Uterus (tissue), 4 donors: ENCODE results near the gene AGBL4. TPM values are rescaled to one million over a fixed set of nuclear protein-coding genes. Genes with fewer than 3 reads are reported as not detected.
"Not testable (repeated sequence)": the region's sequence is repeated elsewhere in the genome, so short reads cannot be mapped to it uniquely, and the experiment has no call there.

Experiments used
- DNase-seq, 2 donors: peaks; one replicate each; pipeline ENCODE4 v3.0.0-alpha.2; 2019 to 2020
- H3K27ac ChIP-seq, 2 donors: fragments of 200-600 bp; sonication (generic); 1 replicate in 1 of 2; 2 replicates in 1 of 2; pipeline ENCODE4 v1.5.1; 2016 to 2018
- H3K27me3 ChIP-seq, 2 donors: fragments of 200-600 bp; sonication (generic); one replicate each; pipeline ENCODE4 v1.5.1; 2018 to 2019; ENCODE audit warnings: control low read depth in 1 of 2
- H3K36me3 ChIP-seq, 2 donors: fragments of 200-600 bp; sonication (generic); one replicate each; pipeline ENCODE4 v1.5.1; 2019; ENCODE audit warnings: control low read depth in 1 of 2
- H3K4me1 ChIP-seq, 2 donors: fragments of 200-600 bp; sonication (generic); one replicate each; pipeline ENCODE4 v1.5.1; 2018 to 2019; ENCODE audit warnings: control low read depth in 1 of 2
- H3K4me3 ChIP-seq, 2 donors: fragments of 200-600 bp; sonication (generic); 1 replicate in 1 of 2; 2 replicates in 1 of 2; pipeline ENCODE4 v1.5.1; 2018 to 2019; ENCODE audit warnings: mild to moderate bottlenecking in 1 of 2
- H3K9me3 ChIP-seq, 2 donors: fragments of 200-600 bp; sonication (generic); one replicate each; pipeline ENCODE4 v1.5.1; 2019; ENCODE audit warnings: control low read depth in 1 of 2
- CTCF ChIP-seq, 4 experiments: fragments of 200-600 bp in 2 of 4; fragments of 450-650 bp in 2 of 4; sonication (generic) in 2 of 4; IDR thresholded peaks; one replicate each; pipeline ENCODE4 v1.5.1; 2016 to 2019; ENCODE audit warnings: antibody characterized with exemption in 4 of 4, mild to moderate bottlenecking in 2 of 4, moderate library complexity in 1 of 4
- POLR2A ChIP-seq, 2 donors: fragments of 450-650 bp; IDR thresholded peaks; one replicate each; pipeline ENCODE4 v1.6.1; 2016; ENCODE audit warnings: antibody characterized with exemption in 2 of 2, mild to moderate bottlenecking in 1 of 2, moderate library complexity in 1 of 2
- intact Hi-C: fragments of 100-400 bp; cut with DNase I; formaldehyde crosslinking; loops from one replicate; pipeline ENCODE4 v1.15.1; 2023; ENCODE audit warnings: low total_unique reads
- total RNA-seq, 4 donors: library from RNA; depleted of rRNA in 3 of 4; stranded (reverse); fragments of >200 nt in 3 of 4; gene quantifications; one replicate each; pipeline versions ENCODE4 v1.1.0 to v1.2.4, GENCODE V29; 2014 to 2023
- donor health status: DM: yes; HTN: yes; CAD: no.

AGBL4 gene
- total RNA-seq, 4 donors from 2014 or later = 0.85 to 1.9 TPM; not detected in 2

- Histone ChIP-seq H3K4me1 (no peaks in the 10 kb centered on the region), H3K27me3 (no peaks in the 10 kb centered on the region), H3K9me3 (no peaks in the 10 kb centered on the region), H3K4me3 (no peak overlapping the region), H3K27ac (no peak overlapping the region), H3K36me3 (no peaks in the 10 kb centered on the region)
- no peak for DNase-seq
- TF ChIP-seq POLR2A (IDR thresholded peaks at IDR 0.05) (no peak), CTCF (IDR thresholded peaks at IDR 0.05) (no peak)
- intact Hi-C loops = no loop called here
These were observed 730.7 kb downstream of the AGBL4 start for GRCh38 chr1:49293016-49293415.

- H3K4me3 ChIP-seq, DNase-seq, intact Hi-C loops, H3K4me1 ChIP-seq, H3K9me3 ChIP-seq, H3K36me3 ChIP-seq, H3K27ac ChIP-seq, H3K27me3 ChIP-seq: not testable (repeated sequence)
These were observed 766.3 kb downstream of the AGBL4 start for GRCh38 chr1:49257211-49258049.

- intact Hi-C loops = no loop called here
- H3K36me3 ChIP-seq = no peaks in the 10 kb centered on the region
- no peaks in the 10 kb centered on the region for H3K4me1 ChIP-seq
- H3K9me3 ChIP-seq = no peaks in the 10 kb centered on the region
- no peak overlapping the region for H3K27ac ChIP-seq
- no peaks in the 10 kb centered on the region for H3K27me3 ChIP-seq
- no peak for DNase-seq
- TF ChIP-seq POLR2A (IDR thresholded peaks at IDR 0.05) (no peak), CTCF (IDR thresholded peaks at IDR 0.05) (no peak)
- H3K4me3 ChIP-seq = no peak overlapping the region
These were observed 770.8 kb downstream of the AGBL4 start for GRCh38 chr1:49252917-49253316.

GRCh38 chr1:49251019-49251784, 772.6 kb downstream of the AGBL4 start:
- TF ChIP-seq POLR2A (IDR thresholded peaks at IDR 0.05) = no peak
- no peak for TF ChIP-seq CTCF (IDR thresholded peaks at IDR 0.05)
- Histone ChIP-seq H3K4me1 (no peaks in the 10 kb centered on the region), H3K27ac (no peak overlapping the region), H3K27me3 (no peaks in the 10 kb centered on the region), H3K9me3 (no peaks in the 10 kb centered on the region), H3K36me3 (no peaks in the 10 kb centered on the region), H3K4me3 (no peak overlapping the region)
- no peak for DNase-seq
- intact Hi-C loops = no loop called here

GRCh38 chr1:49240709-49241221, 783.0 kb downstream of the AGBL4 start:
- Histone ChIP-seq H3K4me1 (no peaks in the 10 kb centered on the region), H3K27me3 (no peaks in the 10 kb centered on the region), H3K9me3 (no peaks in the 10 kb centered on the region), H3K36me3 (no peaks in the 10 kb centered on the region), H3K27ac (no peak overlapping the region), H3K4me3 (no peak overlapping the region)
- intact Hi-C loops = no loop called here
- no peak for DNase-seq
- TF ChIP-seq CTCF (IDR thresholded peaks at IDR 0.05) = no peak
- no peak for TF ChIP-seq POLR2A (IDR thresholded peaks at IDR 0.05)
